ENCODE measurements around the gene ABHD12B. TPM values are rescaled to one million over a fixed set of nuclear protein-coding genes. Genes with fewer than 3 reads are reported as not detected.
A peak's percentile ranks its signal among the peaks of the same experiment; 100 is the strongest.

The ABHD12B gene
- total and polyA plus RNA-seq, 9 of the 15 experiments (the other 6 are each of a cell fraction or from before 2014, with no cell fraction given), result not detected

- no peak for TF ChIP-seq ZNF318 (IDR thresholded peaks at IDR 0.05; ENCODE audit: borderline replicate concordance in 1 of 2, low read depth in 1 of 2)
- TF ChIP-seq CREB3L1 (IDR thresholded peaks at IDR 0.05; ENCODE audit: borderline replicate concordance, low read depth), result no peak
- no peak for TF ChIP-seq GABPB1 (CRISPR knock-in tag; IDR thresholded peaks at IDR 0.05)
- TF ChIP-seq TAF1 (IDR thresholded peaks at IDR 0.05; ENCODE audit: control insufficient read depth, extremely low read depth, insufficient read depth, low read length, severe bottlenecking), result no peak
- TF ChIP-seq ZNF445 (CRISPR knock-in tag; IDR thresholded peaks at IDR 0.05; ENCODE audit: low read depth), result no peak
- TF ChIP-seq L3MBTL2 (IDR thresholded peaks at IDR 0.05), result peak; percentile 41; the same call in 1 of the 2 replicates
- TF ChIP-seq ZC3H8 (IDR thresholded peaks at IDR 0.05), result no peak
- no peak for TF ChIP-seq STAG1 (CRISPR knock-in tag; IDR thresholded peaks at IDR 0.05; ENCODE audit: borderline replicate concordance)
- TF ChIP-seq ZNF174 (CRISPR knock-in tag; IDR thresholded peaks at IDR 0.05), result no peak
- no peak for TF ChIP-seq ZNF699 (CRISPR knock-in tag; IDR thresholded peaks at IDR 0.05; ENCODE audit: insufficient replicate concordance)
- TF ChIP-seq SUPT5H (IDR thresholded peaks at IDR 0.05), result no peak
- TF ChIP-seq SLC30A9 (CRISPR knock-in tag; IDR thresholded peaks at IDR 0.05), result no peak
- TF ChIP-seq MNT (conservative IDR thresholded peaks at IDR 0.05), result no peak
- TF ChIP-seq E2F6 (IDR thresholded peaks at IDR 0.05; ENCODE audit: borderline replicate concordance in 1 of 2, extremely low read depth in 1 of 2, insufficient read depth in 1 of 2, insufficient read length in 1 of 2, low read depth in 1 of 2, low read length in 1 of 2, poor library complexity in 1 of 2, severe bottlenecking in 1 of 2), result peak; percentile 4 to 50
These were observed 40.7 kb upstream of the ABHD12B start, which contains the start of gene NIN (continued) for GRCh38 chr14:50830932-50831725.
